H1 (cell line): Measurements from ENCODE around the gene F13B. TPM values are rescaled to one million over a fixed set of nuclear protein-coding genes. Genes with fewer than 3 reads are reported as not detected.

Experiments used
- CREB1 ChIP-seq: IDR thresholded peaks from 2 replicates; pipeline ENCODE4 v1.6.1; 2012; ENCODE audit warnings: inconsistent platforms
- GABPA ChIP-seq: IDR thresholded peaks from 2 replicates; pipeline ENCODE4 v1.6.1; 2011; ENCODE audit warnings: mild to moderate bottlenecking, low read length, moderate library complexity, borderline replicate concordance; ENCODE audit not compliant: insufficient read depth
- KDM1A ChIP-seq: fragments of 200-600, 300-600 bp; sonication (generic); IDR thresholded peaks from 2 replicates; pipeline ENCODE4 v1.7.1; 2016; ENCODE audit warnings: mild to moderate bottlenecking, low read length, borderline replicate concordance
- KDM5A ChIP-seq: fragments of 200-600 bp; IDR thresholded peaks from 2 replicates; pipeline ENCODE4 v1.7.1; 2012; ENCODE audit warnings: mild to moderate bottlenecking, low read length, inconsistent platforms, mixed read lengths
- RAD21 ChIP-seq, 2 experiments: IDR thresholded peaks in 1 of 2; conservative IDR thresholded peaks in 1 of 2; 2 replicates each; pipeline ENCODE4 v1.6.1; 2011; ENCODE audit warnings: low read depth in 2 of 2, low read length in 2 of 2, improper control_type of control experiment in 1 of 2, inconsistent platforms in 1 of 2, mild to moderate bottlenecking in 1 of 2, moderate library complexity in 1 of 2
- polyA plus RNA-seq, 7 experiments: library from polyadenylated mRNA; depleted of rRNA in 3 of 7; stranded (reverse) in 5 of 7; unstranded in 2 of 7; fragments of >200 nt in 5 of 7; fragments of 200-250 nt in 2 of 7; gene quantifications; 1 replicate in 5 of 7; 2 replicates in 1 of 7; 4 replicates in 1 of 7; pipeline versions ENCODE4 v1.2.1 to v1.2.3, GENCODE V29; 2011 to 2013; ENCODE audit warnings: missing spikeins in 2 of 7, mixed read lengths in 2 of 7
- total RNA-seq: library from RNA; stranded (reverse); fragmentation: NEBNext Ultra II Directional; extraction: Animal tissue kit (Norgen Biotek cat#: 25700); gene quantifications from 2 replicates; pipeline ENCODE4 v1.2.1, GENCODE V29; 2021

Gene F13B
- total and polyA plus RNA-seq, 2 of the 8 experiments (the other 6 are each of a cell fraction or from before 2014, with no cell fraction given) = not detected

DNA sequence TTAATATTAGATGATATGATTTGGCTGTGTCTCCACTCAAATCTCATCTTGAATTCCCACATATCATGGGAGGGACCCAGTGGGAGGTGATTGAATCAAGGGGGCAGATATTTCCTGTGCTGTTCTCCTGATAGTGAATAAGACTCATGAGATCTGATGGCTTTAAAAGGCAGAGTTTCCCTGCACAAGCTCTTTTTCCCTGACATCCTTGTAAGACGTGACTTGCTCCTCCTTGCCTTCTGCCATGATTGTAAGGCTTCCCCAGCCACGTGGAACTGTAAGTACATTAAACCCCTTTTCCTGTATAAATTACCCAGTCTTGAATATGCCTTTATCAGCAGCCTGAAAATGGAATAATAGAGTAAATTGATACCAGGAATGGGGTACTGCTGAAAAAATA, 13.3 kb upstream of the F13B start (continued):
- TF ChIP-seq CREB1 (no peak), GABPA (no peak), RAD21 (IDR thresholded peaks at IDR 0.05 in 1 of 2, conservative IDR thresholded peaks at IDR 0.05 in 1 of 2; ENCODE audit: low read depth in 2 of 2, low read length in 2 of 2) (no peak), KDM1A (no peak), KDM5A (no peak)
